Activated CD4-positive, alpha-beta memory T cell treated with anti-CD3 and anti-CD28 coated beads for 36 hours (primary cell): ENCODE measurements around the gene SPECC1L. TPM values are rescaled to one million over a fixed set of nuclear protein-coding genes. Genes with fewer than 3 reads are reported as not detected.

Source experiments
- total RNA-seq, 2 experiments: library from RNA; stranded (reverse); gene quantifications; one replicate each; pipeline ENCODE4 v1.2.3, GENCODE V29; 2021

SPECC1L gene
- total RNA-seq, 2 experiments from 2014 or later, result 27.7 to 34.3 TPM

Other genes starting within 250 kb of the SPECC1L start
- gene SUSD2, start 89.3 kb upstream of the SPECC1L start, total RNA-seq, result under 1 TPM; 0.19 to 0.22 TPM
- gene GGT5, start 25.7 kb upstream of the SPECC1L start, total RNA-seq, result not detected
- 10 to 100 TPM; 30.5 to 33.0 TPM for gene ADORA2A, start 156.8 kb downstream of the SPECC1L start, total RNA-seq
- under 1 TPM; 0.19 to 0.31 TPM for gene UPB1, start 224.5 kb downstream of the SPECC1L start, total RNA-seq